HEK293 (cell line): Measurements from ENCODE around the gene STPG3.

Experiments used
- CTCF ChIP-seq: fragments of 450-650 bp; formaldehyde crosslinking; IDR thresholded peaks from 2 replicates; pipeline ENCODE4 v1.5.1; 2016; ENCODE audit warnings: missing biosample characterization, missing genetic modification characterization
- KLF16 ChIP-seq: fragments of 450-650 bp; formaldehyde crosslinking; IDR thresholded peaks from 2 replicates; pipeline ENCODE4 v1.5.1; 2017; ENCODE audit warnings: missing biosample characterization, missing genetic modification characterization
- PRDM10 ChIP-seq: fragments of 450-650 bp; formaldehyde crosslinking; IDR thresholded peaks from 2 replicates; pipeline ENCODE4 v1.5.1; 2016; ENCODE audit warnings: missing biosample characterization, missing genetic modification characterization
- REST ChIP-seq: fragments of 450-650 bp; formaldehyde crosslinking; IDR thresholded peaks from 2 replicates; pipeline ENCODE4 v1.5.1; 2016; ENCODE audit warnings: missing biosample characterization, missing genetic modification characterization
- SP3 ChIP-seq: fragments of 450-650 bp; formaldehyde crosslinking; IDR thresholded peaks from 2 replicates; pipeline ENCODE4 v1.5.1; 2016; ENCODE audit warnings: missing biosample characterization, missing genetic modification characterization
- YY2 ChIP-seq: fragments of 450-650 bp; formaldehyde crosslinking; IDR thresholded peaks from 2 replicates; pipeline ENCODE4 v1.5.1; 2016; ENCODE audit warnings: missing biosample characterization, missing genetic modification characterization
- ZBTB49 ChIP-seq: fragments of 450-650 bp; formaldehyde crosslinking; IDR thresholded peaks from 2 replicates; pipeline ENCODE4 v1.5.1; 2016; ENCODE audit warnings: missing biosample characterization, missing genetic modification characterization, low read depth
- ZNF202 ChIP-seq: fragments of 450-650 bp; formaldehyde crosslinking; IDR thresholded peaks from 2 replicates; pipeline ENCODE4 v1.5.1; 2016; ENCODE audit warnings: missing biosample characterization, missing genetic modification characterization, borderline replicate concordance
- ZNF302 ChIP-seq: fragments of 450-650 bp; formaldehyde crosslinking; IDR thresholded peaks from 2 replicates; pipeline ENCODE4 v1.5.1; 2016; ENCODE audit warnings: missing biosample characterization, missing genetic modification characterization, low read depth
- ZNF544 ChIP-seq: fragments of 450-650 bp; formaldehyde crosslinking; IDR thresholded peaks from 2 replicates; pipeline ENCODE4 v1.5.0; 2017; ENCODE audit warnings: missing biosample characterization, missing genetic modification characterization
- ZNF558 ChIP-seq: fragments of 450-650 bp; formaldehyde crosslinking; IDR thresholded peaks from 2 replicates; pipeline ENCODE4 v1.5.1; 2016; ENCODE audit warnings: missing biosample characterization, missing genetic modification characterization
- ZNF580 ChIP-seq: fragments of 450-650 bp; formaldehyde crosslinking; IDR thresholded peaks from 2 replicates; pipeline ENCODE4 v1.5.1; 2016; ENCODE audit warnings: missing biosample characterization, missing genetic modification characterization

GRCh38 chr9:137242269-137243203 lies 8.6 kb upstream of the STPG3 start:
- TF ChIP-seq KLF16 (tag by site-specific recombination), result no peak
- no peak for TF ChIP-seq ZNF202 (tag by site-specific recombination)
- TF ChIP-seq PRDM10, result no peak
- no peak for TF ChIP-seq CTCF
- no peak for TF ChIP-seq YY2 (tag by site-specific recombination)
- TF ChIP-seq ZNF302, result no peak
- TF ChIP-seq ZBTB49 (tag by site-specific recombination), result no peak
- TF ChIP-seq ZNF558, result no peak
- TF ChIP-seq ZNF544 (tag by site-specific recombination), result no peak
- no peak for TF ChIP-seq ZNF580 (tag by site-specific recombination)
- TF ChIP-seq SP3, result no peak
- TF ChIP-seq REST (tag by site-specific recombination), result no peak
